ENCODE data around the gene NRG3.
"Not testable (repeated sequence)": the region's sequence is repeated elsewhere in the genome, so short reads cannot be mapped to it uniquely, and the experiment has no call there.

The NRG3 gene

DNA sequence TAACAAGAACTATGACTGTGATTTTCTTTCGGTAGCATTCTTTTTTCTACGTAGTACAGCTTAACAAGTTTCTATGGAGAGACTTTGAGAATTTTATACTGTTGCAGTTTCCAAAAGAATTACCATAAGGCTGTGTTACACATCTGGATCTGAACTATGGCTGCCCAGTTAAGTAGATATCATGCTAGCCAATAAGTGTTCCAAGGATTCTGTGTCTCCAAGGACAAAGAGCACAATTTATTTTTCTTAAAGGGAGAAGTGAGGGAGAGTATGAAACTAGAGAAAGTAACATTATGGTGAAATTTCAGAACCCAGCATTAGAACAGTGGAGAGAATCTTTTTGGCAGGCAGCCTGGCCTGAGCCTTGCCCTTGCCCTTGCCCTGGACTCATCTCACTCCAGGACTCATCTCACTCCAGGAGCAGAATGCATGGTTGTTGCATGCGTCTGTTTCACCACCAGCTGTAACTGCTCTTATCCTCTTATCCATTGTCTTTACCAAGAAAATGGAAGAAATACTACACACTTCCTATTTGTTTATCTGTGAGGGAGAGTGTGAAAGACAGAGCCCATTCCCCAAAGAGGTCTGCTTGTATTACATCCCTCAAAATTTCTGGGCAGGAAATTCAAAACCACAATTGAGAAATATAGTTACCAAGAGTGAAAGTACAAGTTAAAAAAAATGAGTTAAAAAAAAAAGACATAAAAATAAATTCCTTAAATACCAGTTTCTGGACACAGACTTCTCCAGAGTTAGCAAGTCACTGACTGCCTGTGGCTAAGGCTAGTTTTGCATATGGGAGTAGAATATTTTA lies 1067.5 kb downstream of the NRG3 start:
- intact Hi-C loops (cut with DNase I) = no loop called here
- no peak for DNase-seq

- no peak for DNase-seq
- intact Hi-C loops (cut with DNase I) = no loop called here
Measured at GRCh38 chr10:82943142-82943541, 1068.1 kb downstream of the NRG3 start.

- intact Hi-C loops (cut with DNase I) = no loop called here
- no peak for DNase-seq
Measured at GRCh38 chr10:82949816-82950575, 1075.0 kb downstream of the NRG3 start.

DNA sequence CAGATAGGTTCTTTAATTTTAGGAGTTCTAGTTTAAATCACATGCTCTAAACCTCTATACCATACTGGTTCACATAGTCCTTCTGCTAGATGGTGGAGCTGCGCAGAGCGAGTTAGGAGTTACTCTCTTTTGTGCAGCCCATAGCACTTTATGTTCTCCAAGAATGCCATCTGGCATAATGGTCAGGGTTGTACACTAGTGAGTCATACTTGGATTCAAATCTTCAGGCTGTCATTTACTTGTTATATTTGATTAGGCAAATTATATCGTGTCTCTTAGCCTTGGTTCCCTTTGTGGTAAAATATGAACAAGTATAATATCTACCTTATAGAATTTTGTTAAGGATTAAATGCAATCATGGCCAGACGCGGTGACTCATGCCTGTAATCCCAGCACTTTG lies 1078.3 kb downstream of the NRG3 start:
- intact Hi-C loops (cut with DNase I) = no loop called here
- DNase-seq = no peak

DNA sequence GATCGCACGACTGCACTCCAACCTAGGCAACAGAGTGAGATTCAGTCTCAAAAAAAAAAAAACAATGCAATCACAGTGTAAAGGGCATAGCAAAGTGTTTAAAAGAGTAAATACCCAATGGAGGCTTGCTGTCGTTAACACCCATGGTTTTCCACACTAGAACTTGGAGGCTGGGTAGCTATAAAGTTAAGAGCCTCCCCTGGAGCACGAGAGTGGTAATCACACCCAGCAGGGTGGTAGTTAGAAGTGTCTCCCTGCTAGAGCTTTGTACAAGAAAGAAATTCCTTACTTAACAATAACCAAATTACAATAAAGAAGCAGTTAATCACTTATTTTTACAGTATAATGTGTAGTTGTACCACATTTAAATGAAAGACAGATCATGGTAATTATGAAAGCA lies 1078.9 kb downstream of the NRG3 start:
- intact Hi-C loops (cut with DNase I) = no loop called here

GRCh38 chr10:82960421-82961060 lies 1085.5 kb downstream of the NRG3 start:
- intact Hi-C loops (cut with DNase I); DNase-seq: not testable (repeated sequence)

More for the DNA sequence above, 1078.9 kb downstream of the NRG3 start:
- no peak for DNase-seq

DNA sequence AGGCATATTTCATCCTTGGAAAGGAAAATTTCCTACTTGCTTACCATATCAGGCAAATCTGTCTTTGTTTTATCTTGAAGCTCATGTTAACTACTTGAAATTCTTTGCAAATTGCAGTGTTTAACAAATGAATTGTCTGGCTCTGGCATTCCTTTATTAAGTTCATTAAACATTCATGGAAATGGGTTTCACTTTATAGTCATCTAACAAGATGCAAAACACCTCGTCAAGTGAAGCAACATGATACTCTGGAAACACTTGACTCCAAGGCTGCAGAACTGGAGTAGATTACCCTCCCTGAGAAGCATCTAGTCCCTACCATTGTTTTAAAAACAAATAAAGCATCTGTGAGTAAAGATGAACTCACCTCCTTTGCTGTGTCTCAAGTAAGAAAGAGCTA lies 1086.9 kb downstream of the NRG3 start:
- DNase-seq = no peak
- intact Hi-C loops (cut with DNase I) = no loop called here

GRCh38 chr10:82966130-82966529 lies 1091.1 kb downstream of the NRG3 start:
- intact Hi-C loops (cut with DNase I) = no loop called here
- no peak for DNase-seq

DNA sequence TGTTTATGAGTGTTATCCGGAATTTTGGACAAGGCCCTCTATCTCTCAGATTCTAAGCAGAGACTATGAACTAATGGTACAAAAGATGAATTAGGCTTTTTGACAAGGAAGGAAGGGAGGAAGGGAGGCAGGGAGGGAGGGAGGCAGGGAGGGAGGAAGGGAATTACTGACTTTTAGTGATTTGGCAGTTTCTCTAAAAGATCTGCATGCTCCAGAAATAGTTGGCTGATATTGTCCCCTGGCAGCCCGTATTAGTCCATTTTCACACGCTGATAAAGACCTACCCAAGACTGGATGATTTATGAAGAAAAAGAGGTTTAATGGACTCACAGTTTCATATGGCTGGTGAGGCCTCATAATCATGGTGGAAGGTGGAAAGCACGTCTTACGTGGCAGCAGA lies 1093.5 kb downstream of the NRG3 start:
- intact Hi-C loops (cut with DNase I) = no loop called here
- no peak for DNase-seq

GRCh38 chr10:82969405-82969804 lies 1094.4 kb downstream of the NRG3 start:
- DNase-seq = no peak
- intact Hi-C loops (cut with DNase I) = no loop called here

- DNase-seq = no peak
- intact Hi-C loops (cut with DNase I) = no loop called here
Measured at GRCh38 chr10:82980321-82980720, 1105.3 kb downstream of the NRG3 start.

DNA sequence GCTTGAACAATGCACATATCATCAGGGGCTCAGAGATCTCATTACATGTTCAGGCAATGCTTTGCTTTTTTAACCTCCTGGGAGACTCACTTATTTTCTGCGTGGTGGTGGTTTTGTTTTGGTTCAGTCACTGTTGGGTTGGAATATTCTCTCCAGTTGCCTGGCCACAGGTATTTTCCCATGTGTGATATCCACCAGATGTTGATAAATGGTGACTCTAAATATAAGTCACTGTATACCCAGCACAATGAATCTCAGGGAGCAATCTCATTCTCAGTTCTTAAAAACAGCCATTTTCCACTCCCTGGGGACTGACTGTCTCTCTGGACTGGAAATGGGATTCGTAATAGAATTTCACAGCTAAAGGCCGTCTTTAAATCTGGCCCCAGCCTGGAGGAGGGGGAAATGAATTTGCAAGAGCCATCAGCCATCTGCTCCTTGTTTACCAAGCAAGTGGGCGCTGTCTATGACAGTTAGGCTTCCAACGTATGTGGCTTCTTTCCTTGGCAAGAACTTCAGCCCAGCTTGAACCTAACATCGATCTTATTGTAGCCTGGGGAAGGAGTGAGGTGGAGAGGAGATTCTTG lies 1106.2 kb downstream of the NRG3 start:
- intact Hi-C loops (cut with DNase I) = no loop called here
- DNase-seq = no peak

GRCh38 chr10:82982110-82982608 lies 1107.2 kb downstream of the NRG3 start:
- no peak for DNase-seq
- intact Hi-C loops (cut with DNase I) = no loop called here

- intact Hi-C loops (cut with DNase I) = no loop called here
Measured at GRCh38 chr10:82986216-82986615, 1111.2 kb downstream of the NRG3 start.

DNA sequence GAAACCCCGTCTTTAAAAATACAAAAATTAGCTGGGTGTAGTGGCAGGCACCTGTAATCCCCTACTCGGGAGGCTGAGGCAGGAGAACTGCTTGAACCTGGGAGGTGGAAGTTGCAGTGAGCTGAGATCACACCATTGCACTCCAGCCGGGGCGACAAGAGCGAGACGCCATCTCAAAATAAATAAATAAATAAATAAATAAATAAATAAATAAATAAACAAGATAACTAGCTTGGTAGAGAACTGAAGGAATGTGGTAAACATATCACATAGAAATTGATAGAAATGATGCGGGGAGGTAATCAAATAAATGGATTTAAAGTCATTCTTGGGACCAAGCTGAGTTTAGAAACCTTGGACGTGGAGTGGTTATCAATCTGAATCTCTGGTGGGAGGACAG lies 1131.5 kb downstream of the NRG3 start:
- intact Hi-C loops (cut with DNase I); DNase-seq: not testable (repeated sequence)

More at GRCh38 chr10:82986216-82986615, 1111.2 kb downstream of the NRG3 start:
- DNase-seq = no peak

GRCh38 chr10:83007510-83007909 lies 1132.5 kb downstream of the NRG3 start:
- intact Hi-C loops (cut with DNase I) = no loop called here
- no peak for DNase-seq

DNA sequence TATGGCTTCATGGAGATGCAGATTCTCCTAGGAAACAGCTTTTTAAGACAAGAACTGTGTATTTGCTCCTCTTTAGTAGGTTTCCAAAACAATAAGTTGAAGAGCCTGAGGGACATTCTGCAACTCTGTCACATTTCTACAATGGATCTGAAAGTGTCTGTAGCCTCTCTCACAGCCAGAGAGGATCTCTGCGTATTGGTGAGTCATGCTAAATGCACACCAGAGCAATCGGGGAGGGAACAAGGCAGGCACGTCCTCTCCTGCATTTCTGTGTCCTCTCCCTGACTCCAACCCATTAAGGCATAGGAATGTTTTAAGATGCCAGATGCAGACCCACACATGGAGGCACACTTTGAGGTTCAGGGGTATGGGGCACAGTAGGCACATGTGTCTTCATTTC lies 1137.9 kb downstream of the NRG3 start:
- no peak for DNase-seq
- intact Hi-C loops (cut with DNase I) = no loop called here

DNA sequence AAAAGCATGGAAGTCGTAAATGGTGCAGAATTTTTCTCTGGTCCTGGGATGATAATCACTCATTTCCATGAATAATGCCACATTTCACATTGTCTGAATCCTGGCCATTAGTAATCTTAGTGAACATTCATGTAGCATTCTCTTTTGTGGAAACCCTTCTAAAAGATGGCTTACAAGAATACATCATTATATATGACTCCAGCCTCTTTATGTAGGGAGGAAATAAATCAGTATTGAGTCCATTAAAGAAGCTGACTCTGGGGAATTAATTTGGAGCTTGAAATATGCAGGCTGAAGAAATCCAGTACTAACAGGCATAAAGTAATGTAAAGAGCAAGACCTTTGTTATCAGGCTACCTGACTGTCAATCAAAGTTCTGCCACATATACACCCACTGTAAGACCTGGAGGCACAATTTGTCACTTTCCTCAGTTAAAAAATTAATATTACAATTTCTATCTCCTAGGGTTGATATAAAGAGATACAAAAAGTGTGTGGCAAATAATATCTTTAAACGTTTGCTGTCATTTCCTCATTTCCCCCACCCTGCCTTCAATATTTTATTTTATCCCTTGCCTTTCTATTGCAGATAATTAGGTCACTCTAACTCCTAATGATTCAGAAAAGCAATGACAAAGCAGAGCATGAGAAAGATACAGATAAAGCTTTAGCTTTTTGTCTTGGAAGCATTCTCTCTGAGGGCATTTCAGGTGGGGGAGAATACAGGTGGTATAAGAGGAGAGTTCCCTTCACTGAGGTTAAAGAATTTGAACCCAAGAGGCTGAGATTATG lies 1142.3 kb downstream of the NRG3 start:
- no peak for DNase-seq
- intact Hi-C loops (cut with DNase I) = no loop called here

GRCh38 chr10:83023662-83024061 lies 1148.7 kb downstream of the NRG3 start:
- intact Hi-C loops (cut with DNase I) = no loop called here
- no peak for DNase-seq
